Measurements from ENCODE around the gene ADARB2.

ADARB2 gene

GRCh38 chr10:1661416-1661815 lies 75.9 kb downstream of the ADARB2 start:
- no peak for DNase-seq

GRCh38 chr10:1660815-1661214 lies 76.5 kb downstream of the ADARB2 start:
- no peak for DNase-seq

- DNase-seq, result no peak
Observed at GRCh38 chr10:1660386-1660785, 76.9 kb downstream of the ADARB2 start.

GRCh38 chr10:1659221-1659791 lies 78.0 kb downstream of the ADARB2 start:
- DNase-seq, result no peak

- DNase-seq, result no peak
Observed at GRCh38 chr10:1658658-1659057, 78.7 kb downstream of the ADARB2 start.

- DNase-seq, result no peak
Observed at GRCh38 chr10:1657479-1657878, 79.8 kb downstream of the ADARB2 start.

- no peak for DNase-seq
Observed at GRCh38 chr10:1655367-1655766, 82.0 kb downstream of the ADARB2 start.

- DNase-seq, result no peak
Observed at GRCh38 chr10:1654811-1655356, 82.4 kb downstream of the ADARB2 start.

- no peak for DNase-seq
Observed at GRCh38 chr10:1654247-1654646, 83.1 kb downstream of the ADARB2 start.

- no peak for DNase-seq
Observed at GRCh38 chr10:1653321-1653720, 84.0 kb downstream of the ADARB2 start.

GRCh38 chr10:1652151-1652550 lies 85.2 kb downstream of the ADARB2 start:
- no peak for DNase-seq

- DNase-seq, result no peak
Observed at GRCh38 chr10:1651270-1651966, 85.9 kb downstream of the ADARB2 start.

GRCh38 chr10:1650542-1651269 lies 86.6 kb downstream of the ADARB2 start:
- DNase-seq, result no peak

GRCh38 chr10:1648648-1649047 lies 88.7 kb downstream of the ADARB2 start:
- no peak for DNase-seq

- no peak for DNase-seq
Observed at GRCh38 chr10:1646332-1646731, 91.0 kb downstream of the ADARB2 start.

- DNase-seq, result no peak
Observed at GRCh38 chr10:1645896-1646295, 91.4 kb downstream of the ADARB2 start.

- no peak for DNase-seq
Observed at GRCh38 chr10:1644191-1644711, 93.1 kb downstream of the ADARB2 start.

- DNase-seq, result no peak
Observed at GRCh38 chr10:1643908-1644179, 93.5 kb downstream of the ADARB2 start.

GRCh38 chr10:1643161-1643907 lies 94.0 kb downstream of the ADARB2 start:
- DNase-seq, result no peak

- no peak for DNase-seq
Observed at GRCh38 chr10:1642600-1643160, 94.6 kb downstream of the ADARB2 start.

- no peak for DNase-seq
Observed at GRCh38 chr10:1641402-1641801, 95.9 kb downstream of the ADARB2 start.

- DNase-seq, result no peak
Observed at GRCh38 chr10:1638889-1639419, 98.4 kb downstream of the ADARB2 start.

GRCh38 chr10:1635340-1635739 lies 102.0 kb downstream of the ADARB2 start:
- DNase-seq, result no peak

Measured in CD4-positive, alpha-beta T cell treated with Interferon gamma for 1 hour (primary cell).